ENCODE results near the gene PPP1CB.

Gene PPP1CB

DNA sequence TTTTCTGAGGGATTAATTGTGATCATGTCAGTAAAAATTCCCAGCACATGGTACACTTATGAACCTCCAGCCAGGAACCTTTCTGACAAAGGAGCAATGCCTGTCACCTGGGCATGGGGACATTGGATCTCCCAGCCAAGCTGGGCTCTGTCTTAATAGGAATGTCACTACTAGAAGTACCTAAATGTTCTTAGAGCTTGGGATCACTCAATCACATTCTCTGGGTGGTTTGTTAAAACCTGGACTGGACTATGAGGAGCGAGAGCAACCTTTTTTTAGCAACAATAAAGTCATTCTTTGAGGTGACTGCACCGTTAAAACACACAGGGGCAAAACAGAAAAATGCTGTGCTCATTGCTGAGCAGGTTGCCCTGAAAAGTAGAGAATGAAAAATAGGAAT lies 6.4 kb upstream of the PPP1CB start:
- no peaks in the 10 kb centered on the region for H3K36me3 ChIP-seq (ENCODE audit: control insufficient read depth, insufficient read depth, low read length)
- H3K9ac ChIP-seq (ENCODE audit: low read depth, low read length): no peak overlapping the region
- H3K4me1 ChIP-seq (ENCODE audit: control insufficient read depth, insufficient read depth, low read length): no peaks in the 10 kb centered on the region
- H3K27me3 ChIP-seq (ENCODE audit: control insufficient read depth, insufficient read depth, low read length): no peaks in the 10 kb centered on the region
- H3K27ac ChIP-seq (ENCODE audit: low read depth, low read length): no peak overlapping the region
- no peak overlapping the region for H3K4me3 ChIP-seq (ENCODE audit: low read depth, low read length)
- no peaks in the 10 kb centered on the region for H3K9me3 ChIP-seq (ENCODE audit: control insufficient read depth, insufficient read depth, low read length)

GRCh38 chr2:28745876-28746275 lies 5.8 kb upstream of the PPP1CB start:
- Histone ChIP-seq H3K9me3 (ENCODE audit: control insufficient read depth, insufficient read depth, low read length) (no peaks in the 10 kb centered on the region), H3K36me3 (ENCODE audit: control insufficient read depth, insufficient read depth, low read length) (no peaks in the 10 kb centered on the region), H3K4me1 (ENCODE audit: control insufficient read depth, insufficient read depth, low read length) (peaks cover 4% of the 10 kb centered on the region; the same call in 1 of the 2 replicates), H3K27me3 (ENCODE audit: control insufficient read depth, insufficient read depth, low read length) (no peaks in the 10 kb centered on the region), H3K27ac (ENCODE audit: low read depth, low read length) (no peak overlapping the region), H3K4me3 (ENCODE audit: low read depth, low read length) (no peak overlapping the region), H3K9ac (ENCODE audit: low read depth, low read length) (no peak overlapping the region)

- H3K4me3 ChIP-seq (ENCODE audit: low read depth, low read length): no peak overlapping the region
- no peaks in the 10 kb centered on the region for H3K9me3 ChIP-seq (ENCODE audit: control insufficient read depth, insufficient read depth, low read length)
- H3K27me3 ChIP-seq (ENCODE audit: control insufficient read depth, insufficient read depth, low read length): no peaks in the 10 kb centered on the region
- H3K9ac ChIP-seq (ENCODE audit: low read depth, low read length): no peak overlapping the region
- H3K27ac ChIP-seq (ENCODE audit: low read depth, low read length): no peak overlapping the region
- H3K36me3 ChIP-seq (ENCODE audit: control insufficient read depth, insufficient read depth, low read length): no peaks in the 10 kb centered on the region
- H3K4me1 ChIP-seq (ENCODE audit: control insufficient read depth, insufficient read depth, low read length): peaks cover 5% of the 10 kb centered on the region; the same call in 1 of the 2 replicates
These were observed 5.1 kb upstream of the PPP1CB start for GRCh38 chr2:28746429-28747111.

DNA sequence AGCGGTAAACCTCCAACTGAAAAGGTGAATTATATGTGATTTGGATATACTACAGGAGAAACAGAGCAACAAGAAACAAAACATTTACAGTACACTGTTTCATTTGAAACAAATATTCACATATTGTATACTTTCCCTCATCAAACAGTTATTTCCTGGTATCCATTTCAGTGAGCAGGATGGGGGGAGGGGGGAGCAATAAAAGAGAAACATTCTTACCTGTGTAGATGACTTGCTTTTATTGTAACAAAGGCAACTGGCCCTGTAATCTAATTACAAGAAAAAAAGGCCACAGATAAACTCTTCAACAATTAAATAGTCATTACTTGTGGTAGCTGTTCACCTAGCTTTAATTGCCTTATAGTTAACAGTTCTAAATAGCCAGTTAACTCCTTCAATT lies 3.9 kb upstream of the PPP1CB start:
- Histone ChIP-seq H3K9ac (ENCODE audit: low read depth, low read length) (no peak overlapping the region), H3K9me3 (ENCODE audit: control insufficient read depth, insufficient read depth, low read length) (no peaks in the 10 kb centered on the region), H3K36me3 (ENCODE audit: control insufficient read depth, insufficient read depth, low read length) (no peaks in the 10 kb centered on the region), H3K27me3 (ENCODE audit: control insufficient read depth, insufficient read depth, low read length) (no peaks in the 10 kb centered on the region), H3K4me3 (ENCODE audit: low read depth, low read length) (no peak overlapping the region), H3K4me1 (ENCODE audit: control insufficient read depth, insufficient read depth, low read length) (peaks cover 5% of the 10 kb centered on the region; the same call in 1 of the 2 replicates), H3K27ac (ENCODE audit: low read depth, low read length) (no peak overlapping the region)

GRCh38 chr2:28748176-28748575 lies 3.5 kb upstream of the PPP1CB start:
- Histone ChIP-seq H3K4me3 (ENCODE audit: low read depth, low read length) (no peak overlapping the region), H3K36me3 (ENCODE audit: control insufficient read depth, insufficient read depth, low read length) (no peaks in the 10 kb centered on the region), H3K9me3 (ENCODE audit: control insufficient read depth, insufficient read depth, low read length) (no peaks in the 10 kb centered on the region), H3K27me3 (ENCODE audit: control insufficient read depth, insufficient read depth, low read length) (no peaks in the 10 kb centered on the region), H3K4me1 (ENCODE audit: control insufficient read depth, insufficient read depth, low read length) (peaks cover 5% of the 10 kb centered on the region; the same call in 1 of the 2 replicates), H3K27ac (ENCODE audit: low read depth, low read length) (no peak overlapping the region), H3K9ac (ENCODE audit: low read depth, low read length) (no peak overlapping the region)

DNA sequence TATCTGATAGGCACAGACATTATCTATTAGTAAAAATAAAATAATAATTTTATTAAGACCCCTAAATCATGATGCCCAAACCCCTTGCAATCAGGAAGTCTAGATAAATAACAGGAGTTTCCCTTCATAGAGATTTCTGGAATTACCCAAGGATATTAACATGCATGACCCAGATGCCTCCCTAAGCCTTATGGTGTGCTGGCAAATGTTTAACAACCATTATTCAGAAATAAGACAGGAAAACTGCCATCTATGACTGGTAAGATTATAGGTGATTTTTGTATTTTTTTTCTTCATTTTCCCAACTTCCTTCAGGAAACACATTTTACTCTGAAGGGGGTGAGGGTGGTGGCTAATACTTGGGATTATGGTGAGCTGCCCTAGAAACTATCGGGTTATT lies 2.7 kb upstream of the PPP1CB start:
- H3K36me3 ChIP-seq (ENCODE audit: control insufficient read depth, insufficient read depth, low read length): no peaks in the 10 kb centered on the region
- H3K27ac ChIP-seq (ENCODE audit: low read depth, low read length): no peak overlapping the region
- H3K4me1 ChIP-seq (ENCODE audit: control insufficient read depth, insufficient read depth, low read length): peaks cover 5% of the 10 kb centered on the region; the same call in 1 of the 2 replicates
- no peaks in the 10 kb centered on the region for H3K9me3 ChIP-seq (ENCODE audit: control insufficient read depth, insufficient read depth, low read length)
- no peaks in the 10 kb centered on the region for H3K27me3 ChIP-seq (ENCODE audit: control insufficient read depth, insufficient read depth, low read length)
- no peak overlapping the region for H3K9ac ChIP-seq (ENCODE audit: low read depth, low read length)
- no peak overlapping the region for H3K4me3 ChIP-seq (ENCODE audit: low read depth, low read length)

DNA sequence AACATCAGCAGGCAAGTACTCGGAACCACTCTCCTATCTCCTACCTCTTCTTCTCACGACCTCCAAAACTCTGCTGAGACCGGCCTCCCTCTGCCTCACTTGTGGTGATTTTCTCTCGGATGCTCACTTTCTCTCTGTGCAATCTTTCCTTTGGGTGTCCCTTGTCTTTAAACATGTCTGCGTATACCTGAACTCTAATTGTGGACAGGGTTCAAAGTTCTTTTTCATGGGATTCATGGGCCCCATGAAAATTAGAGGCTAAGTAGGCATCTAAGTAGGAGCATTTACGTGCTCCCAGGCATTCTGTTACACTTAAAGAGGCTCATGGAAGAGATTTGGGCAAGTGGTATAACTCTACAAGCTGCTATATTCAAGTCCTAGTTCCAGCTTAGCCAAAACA lies 2.1 kb upstream of the PPP1CB start:
- Histone ChIP-seq H3K9ac (ENCODE audit: low read depth, low read length) (no peak overlapping the region), H3K9me3 (ENCODE audit: control insufficient read depth, insufficient read depth, low read length) (no peaks in the 10 kb centered on the region), H3K27me3 (ENCODE audit: control insufficient read depth, insufficient read depth, low read length) (no peaks in the 10 kb centered on the region), H3K36me3 (ENCODE audit: control insufficient read depth, insufficient read depth, low read length) (no peaks in the 10 kb centered on the region), H3K27ac (ENCODE audit: low read depth, low read length) (no peak overlapping the region), H3K4me1 (ENCODE audit: control insufficient read depth, insufficient read depth, low read length) (peaks cover 7% of the 10 kb centered on the region), H3K4me3 (ENCODE audit: low read depth, low read length) (no peak overlapping the region)

- peak overlapping the region; percentile 97; the same call in 1 of the 2 replicates for H3K9ac ChIP-seq (ENCODE audit: low read depth, low read length)
- H3K9me3 ChIP-seq (ENCODE audit: control insufficient read depth, insufficient read depth, low read length): no peaks in the 10 kb centered on the region
- H3K4me3 ChIP-seq (ENCODE audit: low read depth, low read length): peak overlapping the region; percentile 81
- peak overlapping the region; percentile 96 for H3K27ac ChIP-seq (ENCODE audit: low read depth, low read length)
- H3K36me3 ChIP-seq (ENCODE audit: control insufficient read depth, insufficient read depth, low read length): no peaks in the 10 kb centered on the region
- peaks cover 16% of the 10 kb centered on the region for H3K4me1 ChIP-seq (ENCODE audit: control insufficient read depth, insufficient read depth, low read length)
- H3K27me3 ChIP-seq (ENCODE audit: control insufficient read depth, insufficient read depth, low read length): no peaks in the 10 kb centered on the region
These were observed 1.0 kb upstream of the PPP1CB start for GRCh38 chr2:28750316-28751251.

DNA sequence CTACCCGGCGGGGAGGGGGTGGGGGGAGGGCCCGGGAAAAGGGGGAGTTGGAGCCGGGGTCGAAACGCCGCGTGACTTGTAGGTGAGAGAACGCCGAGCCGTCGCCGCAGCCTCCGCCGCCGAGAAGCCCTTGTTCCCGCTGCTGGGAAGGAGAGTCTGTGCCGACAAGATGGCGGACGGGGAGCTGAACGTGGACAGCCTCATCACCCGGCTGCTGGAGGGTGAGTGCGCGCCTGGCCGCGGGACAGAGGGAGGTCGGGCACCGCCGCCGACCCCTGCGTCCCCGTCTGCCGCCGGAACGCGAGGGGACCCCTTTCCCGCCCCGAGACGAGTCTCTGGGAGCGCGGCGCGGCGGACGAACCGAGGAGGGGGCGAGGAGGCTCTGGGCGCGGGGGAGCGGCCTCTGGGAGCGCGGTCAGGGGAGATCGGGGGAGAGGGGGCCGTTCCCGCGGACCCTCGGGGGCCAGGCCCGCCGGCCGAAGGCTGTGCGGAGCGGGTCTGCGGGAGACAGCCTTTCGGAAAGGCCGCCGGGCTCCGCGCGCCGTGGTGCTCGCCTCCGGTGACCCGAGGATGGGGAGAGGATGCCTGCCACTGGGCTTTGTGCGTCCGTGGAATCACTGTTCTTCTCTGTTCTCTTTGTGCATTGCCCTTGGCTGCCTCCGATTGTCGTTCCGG lies 463 bp downstream of the PPP1CB start:
- Histone ChIP-seq H3K4me1 (ENCODE audit: control insufficient read depth, insufficient read depth, low read length) (peaks cover 26% of the 10 kb centered on the region), H3K4me3 (ENCODE audit: low read depth, low read length) (peak overlapping the region; percentile 81), H3K36me3 (ENCODE audit: control insufficient read depth, insufficient read depth, low read length) (peaks cover 6% of the 10 kb centered on the region; the same call in 1 of the 2 replicates), H3K27ac (ENCODE audit: low read depth, low read length) (peak overlapping the region; percentile 96), H3K9me3 (ENCODE audit: control insufficient read depth, insufficient read depth, low read length) (no peaks in the 10 kb centered on the region), H3K9ac (ENCODE audit: low read depth, low read length) (peak overlapping the region; percentile 97), H3K27me3 (ENCODE audit: control insufficient read depth, insufficient read depth, low read length) (no peaks in the 10 kb centered on the region)

- H3K27me3 ChIP-seq (ENCODE audit: control insufficient read depth, insufficient read depth, low read length): no peaks in the 10 kb centered on the region
- H3K9me3 ChIP-seq (ENCODE audit: control insufficient read depth, insufficient read depth, low read length): no peaks in the 10 kb centered on the region
- H3K36me3 ChIP-seq (ENCODE audit: control insufficient read depth, insufficient read depth, low read length): peaks cover 6% of the 10 kb centered on the region; the same call in 1 of the 2 replicates
- H3K9ac ChIP-seq (ENCODE audit: low read depth, low read length): peak overlapping the region; percentile 97
- H3K4me1 ChIP-seq (ENCODE audit: control insufficient read depth, insufficient read depth, low read length): peaks cover 31% of the 10 kb centered on the region
- H3K27ac ChIP-seq (ENCODE audit: low read depth, low read length): peak overlapping the region; percentile 96
- peak overlapping the region; percentile 81 for H3K4me3 ChIP-seq (ENCODE audit: low read depth, low read length)
These were observed 1.2 kb downstream of the PPP1CB start for GRCh38 chr2:28752631-28753376.
